ENCODE results near the gene FAM149A. TPM values are rescaled to one million over a fixed set of nuclear protein-coding genes. Genes with fewer than 3 reads are reported as not detected.

FAM149A gene
- total RNA-seq, 1 donor from 2014 or later: 13.6 TPM

DNA sequence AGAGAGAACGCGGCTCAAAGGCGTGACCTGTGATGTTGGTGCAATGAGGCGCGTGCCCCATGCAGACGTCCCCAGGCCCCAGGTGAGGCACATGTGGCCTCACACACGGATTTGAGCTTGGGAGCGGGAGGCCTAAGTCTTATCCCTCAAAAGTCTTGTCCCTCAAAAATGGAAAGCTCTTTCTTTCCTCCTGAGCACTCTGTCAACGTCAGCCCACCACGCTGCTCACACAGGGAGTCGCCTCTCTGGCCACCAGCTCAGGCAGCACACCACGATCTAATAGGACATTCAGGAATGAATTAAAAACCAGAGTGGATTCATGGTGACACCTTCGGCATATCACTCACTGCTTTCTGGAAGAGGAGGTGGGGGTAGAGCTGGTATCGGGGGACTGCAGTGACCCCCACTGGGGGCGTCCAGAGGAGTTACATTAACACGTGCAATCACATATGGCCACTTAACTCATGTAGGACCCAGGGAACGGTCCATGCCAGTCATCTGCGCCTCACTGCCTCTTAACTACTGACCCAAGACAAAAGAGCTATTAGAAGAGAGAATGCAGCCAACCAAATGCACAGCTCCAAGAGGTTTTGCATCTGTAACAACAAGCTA lies 64.9 kb downstream of the FAM149A start:
- Mint-ChIP-seq H3K27me3 (ENCODE audit: low read depth) (no peaks in the 10 kb centered on the region), H3K4me1 (no peaks in the 10 kb centered on the region), H3K4me3 (no peak overlapping the region), H3K9me3 (no peaks in the 10 kb centered on the region), H3K27ac (no peak overlapping the region), H3K36me3 (peaks cover 13% of the 10 kb centered on the region)
- TF ChIP-seq, protein P1, sequence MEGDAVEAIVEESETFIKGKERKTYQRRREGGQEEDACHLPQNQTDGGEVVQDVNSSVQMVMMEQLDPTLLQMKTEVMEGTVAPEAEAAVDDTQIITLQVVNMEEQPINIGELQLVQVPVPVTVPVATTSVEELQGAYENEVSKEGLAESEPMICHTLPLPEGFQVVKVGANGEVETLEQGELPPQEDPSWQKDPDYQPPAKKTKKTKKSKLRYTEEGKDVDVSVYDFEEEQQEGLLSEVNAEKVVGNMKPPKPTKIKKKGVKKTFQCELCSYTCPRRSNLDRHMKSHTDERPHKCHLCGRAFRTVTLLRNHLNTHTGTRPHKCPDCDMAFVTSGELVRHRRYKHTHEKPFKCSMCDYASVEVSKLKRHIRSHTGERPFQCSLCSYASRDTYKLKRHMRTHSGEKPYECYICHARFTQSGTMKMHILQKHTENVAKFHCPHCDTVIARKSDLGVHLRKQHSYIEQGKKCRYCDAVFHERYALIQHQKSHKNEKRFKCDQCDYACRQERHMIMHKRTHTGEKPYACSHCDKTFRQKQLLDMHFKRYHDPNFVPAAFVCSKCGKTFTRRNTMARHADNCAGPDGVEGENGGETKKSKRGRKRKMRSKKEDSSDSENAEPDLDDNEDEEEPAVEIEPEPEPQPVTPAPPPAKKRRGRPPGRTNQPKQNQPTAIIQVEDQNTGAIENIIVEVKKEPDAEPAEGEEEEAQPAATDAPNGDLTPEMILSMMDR (IDR thresholded peaks at IDR 0.05; ENCODE audit: unreplicated experiment): no peak
- no peak for DNase-seq (ENCODE audit: low spot score in 2 of 2, unreplicated experiment in 2 of 2)

DNA sequence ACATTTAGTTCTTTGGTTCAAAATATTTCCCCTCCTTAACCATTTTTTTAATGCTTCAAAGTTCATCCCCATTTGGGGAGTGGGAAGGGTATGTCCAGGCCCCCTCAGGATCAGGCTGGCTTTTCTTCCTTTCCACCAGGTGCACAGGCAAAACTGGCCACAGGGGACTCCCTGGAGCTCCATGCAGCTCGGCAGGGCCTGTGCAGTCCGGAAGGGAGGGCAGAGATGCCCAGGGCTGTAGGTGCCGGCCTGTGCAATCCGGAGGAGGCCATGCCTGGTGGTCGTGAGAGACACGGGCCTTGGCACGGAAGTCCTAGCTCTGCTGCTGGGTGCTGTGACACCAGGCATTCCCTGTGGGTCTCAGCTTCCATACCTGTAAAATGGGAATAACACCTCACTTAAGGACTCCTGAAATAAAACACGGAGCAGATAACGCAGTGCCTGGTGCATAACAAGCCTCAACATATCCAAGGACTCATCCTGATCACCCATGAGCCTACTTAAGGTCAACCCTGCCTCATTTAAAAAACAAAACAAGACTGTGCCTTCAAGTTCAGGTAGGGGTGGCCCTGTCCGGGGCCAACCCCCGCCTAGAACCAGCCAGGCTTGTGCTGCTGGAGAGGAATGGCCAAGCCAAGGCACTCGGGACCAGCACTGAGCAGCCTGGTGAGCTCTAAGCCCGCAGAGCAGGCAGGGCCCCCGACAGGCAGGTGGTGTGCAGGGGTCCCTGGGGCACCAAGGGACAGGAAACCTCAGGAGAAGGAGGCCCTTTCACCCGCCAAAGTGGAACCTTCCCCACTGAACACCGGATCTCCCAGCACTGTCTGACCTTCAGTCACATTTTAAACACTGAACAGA lies 65.7 kb downstream of the FAM149A start:
- Mint-ChIP-seq H3K4me3 (no peak overlapping the region), H3K27ac (no peak overlapping the region), H3K27me3 (ENCODE audit: low read depth) (no peaks in the 10 kb centered on the region), H3K4me1 (no peaks in the 10 kb centered on the region), H3K36me3 (peaks cover 13% of the 10 kb centered on the region), H3K9me3 (no peaks in the 10 kb centered on the region)
- TF ChIP-seq, protein P1 (IDR thresholded peaks at IDR 0.05; ENCODE audit: unreplicated experiment): no peak
- no peak for DNase-seq (ENCODE audit: low spot score in 2 of 2, unreplicated experiment in 2 of 2)

DNA sequence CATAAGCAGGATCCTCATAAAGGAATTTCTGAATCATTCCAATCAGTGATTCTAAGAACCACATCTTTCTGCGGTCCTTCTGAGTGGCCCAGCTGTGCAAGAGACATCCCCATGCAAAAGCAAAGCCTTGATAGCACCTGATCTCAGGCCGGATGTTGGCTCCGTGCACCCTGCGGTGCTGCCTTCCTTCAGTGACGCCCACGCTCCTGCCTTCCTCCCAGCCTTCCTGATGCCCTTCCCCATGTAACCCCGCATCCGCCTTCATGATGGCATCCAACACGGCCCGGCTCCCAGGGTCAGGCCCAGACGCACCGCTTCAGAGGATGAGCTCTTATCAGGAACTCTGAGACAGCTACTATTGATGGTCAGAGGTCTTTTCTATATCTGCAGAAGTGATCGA lies 66.5 kb downstream of the FAM149A start:
- TF ChIP-seq, protein P1 (IDR thresholded peaks at IDR 0.05; ENCODE audit: unreplicated experiment): no peak
- Mint-ChIP-seq H3K27ac (no peak overlapping the region), H3K27me3 (ENCODE audit: low read depth) (no peaks in the 10 kb centered on the region), H3K36me3 (peaks cover 13% of the 10 kb centered on the region), H3K4me1 (no peaks in the 10 kb centered on the region), H3K4me3 (no peak overlapping the region), H3K9me3 (no peaks in the 10 kb centered on the region)
- no peak for DNase-seq (ENCODE audit: low spot score in 2 of 2, unreplicated experiment in 2 of 2)

DNA sequence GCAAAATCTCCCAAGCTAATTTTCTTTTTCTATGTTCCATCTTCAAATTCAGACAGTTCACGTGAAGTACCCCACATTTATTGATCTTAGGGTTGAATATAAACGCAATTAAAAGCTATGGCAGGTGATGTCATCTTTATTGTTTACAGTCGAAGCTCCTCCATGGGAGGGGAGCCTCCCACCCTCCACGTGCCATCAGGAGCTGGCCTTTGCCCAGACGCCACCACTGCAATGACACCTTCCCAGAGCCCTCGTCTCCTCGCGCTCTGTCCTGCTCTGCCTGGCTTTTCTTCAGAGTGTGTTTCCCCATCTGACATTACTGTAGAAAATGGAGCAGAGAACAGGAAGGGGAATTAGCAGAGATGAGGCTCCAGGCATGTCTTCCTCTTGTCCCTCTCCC lies 68.0 kb downstream of the FAM149A start:
- TF ChIP-seq, protein P1 (IDR thresholded peaks at IDR 0.05; ENCODE audit: unreplicated experiment): no peak
- H3K27me3 Mint-ChIP-seq (ENCODE audit: low read depth): no peaks in the 10 kb centered on the region

DNA sequence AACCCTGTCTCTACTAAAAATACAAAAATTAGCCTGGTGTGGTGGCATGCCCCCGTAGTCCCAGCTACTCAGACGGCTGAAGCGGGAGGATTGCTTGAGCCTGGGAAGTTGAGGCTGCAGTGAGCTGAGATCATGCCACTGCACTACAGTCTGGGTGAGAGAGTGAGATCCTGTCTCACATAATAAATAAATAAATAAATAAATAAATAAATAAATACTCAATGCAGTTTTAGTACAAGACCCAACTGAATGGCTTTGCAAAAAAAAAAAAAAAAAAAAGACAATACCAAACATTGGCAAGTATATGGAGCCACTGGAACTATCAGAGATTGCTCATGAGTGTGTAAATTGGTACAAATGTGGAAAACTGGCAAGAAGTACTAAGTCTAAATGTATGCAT lies 83.6 kb downstream of the FAM149A start:
- TF ChIP-seq, protein P1 (IDR thresholded peaks at IDR 0.05; ENCODE audit: unreplicated experiment): no peak
- Mint-ChIP-seq H3K27ac (no peak overlapping the region), H3K4me3 (no peak overlapping the region), H3K9me3 (peaks cover 15% of the 10 kb centered on the region), H3K4me1 (peaks cover 24% of the 10 kb centered on the region), H3K36me3 (peaks cover 2% of the 10 kb centered on the region), H3K27me3 (ENCODE audit: low read depth) (peaks cover 13% of the 10 kb centered on the region)
- DNase-seq (ENCODE audit: low spot score in 2 of 2, unreplicated experiment in 2 of 2): no peak

More for the DNA sequence above, 68.0 kb downstream of the FAM149A start:
- DNase-seq (ENCODE audit: low spot score in 2 of 2, unreplicated experiment in 2 of 2): no peak
- Mint-ChIP-seq H3K9me3 (peaks cover 5% of the 10 kb centered on the region), H3K36me3 (peaks cover 5% of the 10 kb centered on the region), H3K4me3 (no peak overlapping the region), H3K27ac (no peak overlapping the region), H3K4me1 (no peaks in the 10 kb centered on the region)
